Neural crest cell (in vitro differentiated cells): ENCODE data around the gene ACMSD. TPM values are rescaled to one million over a fixed set of nuclear protein-coding genes. Genes with fewer than 3 reads are reported as not detected.

ENCODE experiments used
- DNase-seq: peaks from one replicate; pipeline ENCODE4 v3.0.0; 2021; ENCODE audit warnings: low read depth, mixed read lengths, low spot score
- H3K27ac Mint-ChIP-seq: one replicate; pipeline ENCODE4 v1.8.0; 2021; ENCODE audit warnings: mild to moderate bottlenecking, mixed read lengths; ENCODE audit not compliant: unreplicated experiment
- H3K27me3 Mint-ChIP-seq: 2 replicates; pipeline ENCODE4 v1.8.0; 2021; ENCODE audit warnings: low read depth, mild to moderate bottlenecking, mixed read lengths
- H3K36me3 Mint-ChIP-seq: 2 replicates; pipeline ENCODE4 v1.8.0; 2021; ENCODE audit warnings: low read depth, mild to moderate bottlenecking, mixed read lengths
- H3K4me1 Mint-ChIP-seq: 2 replicates; pipeline ENCODE4 v1.8.0; 2021; ENCODE audit warnings: mixed read lengths
- H3K4me3 Mint-ChIP-seq: one replicate; pipeline ENCODE4 v1.8.0; 2021; ENCODE audit warnings: mild to moderate bottlenecking, mixed read lengths
- H3K9me3 Mint-ChIP-seq: 2 replicates; pipeline ENCODE4 v1.8.0; 2021; ENCODE audit warnings: mixed read lengths
- total RNA-seq: library from RNA; stranded (reverse); gene quantifications from 2 replicates; pipeline ENCODE4 v1.2.1, GENCODE V29; 2021
- TF ChIP-seq, protein P1 (sequence below): fragments of 200-600 bp; sonication (generic); conservative IDR thresholded peaks from 2 replicates; pipeline ENCODE4 v1.5.0; 2021; ENCODE audit warnings: antibody characterized with exemption, mild to moderate bottlenecking

ACMSD gene
- total RNA-seq, 1 donor from 2014 or later = not detected

DNA sequence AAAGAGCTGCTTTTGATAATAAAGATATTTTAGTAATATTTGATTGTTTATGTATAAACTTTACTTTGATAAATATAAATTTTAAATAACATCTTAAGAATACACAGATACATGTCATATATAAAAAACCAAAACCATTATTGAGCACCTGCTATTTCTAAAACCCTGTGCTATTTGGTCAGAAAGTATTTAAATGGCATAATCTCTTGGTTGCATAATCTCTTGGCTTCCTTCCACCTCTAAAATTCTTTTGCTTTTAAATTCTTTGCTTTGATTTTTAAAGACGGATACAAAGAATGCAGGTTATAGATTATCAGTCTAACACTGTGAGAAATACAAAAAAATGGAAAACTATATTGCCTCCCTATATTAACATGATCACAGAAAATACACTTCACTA, 36.9 kb downstream of the ACMSD start:
- Mint-ChIP-seq H3K4me1 (no peaks in the 10 kb centered on the region), H3K27me3 (no peaks in the 10 kb centered on the region), H3K27ac (no peak overlapping the region), H3K9me3 (peaks cover 3% of the 10 kb centered on the region), H3K36me3 (no peaks in the 10 kb centered on the region), H3K4me3 (no peak overlapping the region)
- DNase-seq = no peak
- TF ChIP-seq, protein P1, sequence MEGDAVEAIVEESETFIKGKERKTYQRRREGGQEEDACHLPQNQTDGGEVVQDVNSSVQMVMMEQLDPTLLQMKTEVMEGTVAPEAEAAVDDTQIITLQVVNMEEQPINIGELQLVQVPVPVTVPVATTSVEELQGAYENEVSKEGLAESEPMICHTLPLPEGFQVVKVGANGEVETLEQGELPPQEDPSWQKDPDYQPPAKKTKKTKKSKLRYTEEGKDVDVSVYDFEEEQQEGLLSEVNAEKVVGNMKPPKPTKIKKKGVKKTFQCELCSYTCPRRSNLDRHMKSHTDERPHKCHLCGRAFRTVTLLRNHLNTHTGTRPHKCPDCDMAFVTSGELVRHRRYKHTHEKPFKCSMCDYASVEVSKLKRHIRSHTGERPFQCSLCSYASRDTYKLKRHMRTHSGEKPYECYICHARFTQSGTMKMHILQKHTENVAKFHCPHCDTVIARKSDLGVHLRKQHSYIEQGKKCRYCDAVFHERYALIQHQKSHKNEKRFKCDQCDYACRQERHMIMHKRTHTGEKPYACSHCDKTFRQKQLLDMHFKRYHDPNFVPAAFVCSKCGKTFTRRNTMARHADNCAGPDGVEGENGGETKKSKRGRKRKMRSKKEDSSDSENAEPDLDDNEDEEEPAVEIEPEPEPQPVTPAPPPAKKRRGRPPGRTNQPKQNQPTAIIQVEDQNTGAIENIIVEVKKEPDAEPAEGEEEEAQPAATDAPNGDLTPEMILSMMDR = no peak

DNA sequence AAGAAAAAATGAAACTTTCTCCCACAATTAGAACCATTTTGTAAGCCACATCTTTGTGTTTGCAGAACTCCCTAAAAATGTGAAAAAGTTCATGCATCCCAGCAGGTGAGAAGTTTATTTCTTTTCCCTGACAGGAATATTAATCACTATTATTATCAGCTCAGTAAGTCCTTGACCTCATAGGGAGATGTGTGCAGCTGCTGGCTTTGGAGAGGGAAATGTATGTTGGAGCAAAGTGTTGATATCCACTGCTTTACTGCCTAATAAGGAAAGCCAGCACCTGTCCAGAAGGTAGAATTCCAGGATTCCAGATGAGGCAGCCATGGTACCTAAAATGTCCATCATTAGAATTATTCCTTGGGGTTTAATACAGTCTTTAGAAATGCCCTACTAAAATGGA, 44.4 kb downstream of the ACMSD start:
- Mint-ChIP-seq H3K4me3 (no peak overlapping the region), H3K27ac (no peak overlapping the region), H3K36me3 (no peaks in the 10 kb centered on the region), H3K4me1 (no peaks in the 10 kb centered on the region), H3K9me3 (no peaks in the 10 kb centered on the region), H3K27me3 (no peaks in the 10 kb centered on the region)
- no peak for DNase-seq
- TF ChIP-seq, protein P1 = no peak

DNA sequence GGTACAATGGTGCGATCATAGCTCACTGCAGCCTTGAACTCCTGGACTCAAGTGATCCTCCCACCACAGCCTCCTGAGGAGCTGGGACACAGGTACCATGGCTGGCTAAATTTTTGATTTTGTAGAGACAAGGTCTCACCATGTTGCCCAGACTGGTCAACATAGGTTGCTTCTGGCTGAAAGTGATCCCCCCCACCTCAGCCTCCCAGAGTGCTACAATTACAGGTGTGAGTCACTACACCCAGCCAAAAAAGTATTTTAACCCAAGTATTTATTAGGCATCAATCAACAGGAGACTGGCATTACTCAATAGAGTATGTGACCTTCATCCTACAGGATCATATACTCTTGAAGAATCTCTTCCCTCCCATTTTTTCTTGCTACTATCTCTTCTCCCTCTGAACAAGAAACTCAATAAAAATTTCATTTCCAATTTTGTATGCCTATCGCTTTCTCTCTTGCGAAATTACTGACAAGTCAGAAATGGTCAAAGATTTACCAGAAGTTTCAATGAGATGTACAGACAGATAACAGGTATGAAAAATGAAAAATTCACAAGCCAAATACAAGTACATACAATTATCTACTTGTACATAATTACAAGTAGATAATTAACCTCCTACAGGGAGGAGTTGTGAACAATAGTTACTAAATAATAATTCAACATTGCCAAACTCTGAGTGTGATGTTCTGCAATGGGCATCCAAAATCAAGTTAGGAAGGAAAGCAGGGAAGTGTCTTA, 45.3 kb downstream of the ACMSD start:
- no peaks in the 10 kb centered on the region for H3K4me1 Mint-ChIP-seq
- no peaks in the 10 kb centered on the region for H3K9me3 Mint-ChIP-seq
- DNase-seq = no peak
- no peak overlapping the region for H3K27ac Mint-ChIP-seq
- H3K4me3 Mint-ChIP-seq = no peak overlapping the region
- no peaks in the 10 kb centered on the region for H3K36me3 Mint-ChIP-seq
- TF ChIP-seq, protein P1 = no peak
- no peaks in the 10 kb centered on the region for H3K27me3 Mint-ChIP-seq

DNA sequence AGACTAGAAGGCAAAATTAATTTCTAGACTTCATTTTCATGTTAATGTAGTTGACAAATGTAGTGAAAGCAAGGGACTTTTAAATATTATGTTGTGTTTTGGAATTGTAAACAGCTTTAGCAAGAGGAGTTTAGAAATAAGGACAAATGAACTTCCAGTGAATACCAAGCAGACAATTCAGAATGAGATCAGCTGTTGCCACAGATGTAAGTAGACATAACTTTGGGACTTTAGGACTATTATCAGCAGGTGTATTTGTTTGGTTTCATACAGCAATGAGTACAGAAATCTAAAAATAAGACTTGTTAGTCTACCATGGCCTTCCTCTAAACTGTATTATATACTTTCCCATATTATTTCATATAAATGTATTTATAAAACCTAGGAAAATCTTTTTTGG, 46.0 kb downstream of the ACMSD start:
- H3K27me3 Mint-ChIP-seq = no peaks in the 10 kb centered on the region

DNA sequence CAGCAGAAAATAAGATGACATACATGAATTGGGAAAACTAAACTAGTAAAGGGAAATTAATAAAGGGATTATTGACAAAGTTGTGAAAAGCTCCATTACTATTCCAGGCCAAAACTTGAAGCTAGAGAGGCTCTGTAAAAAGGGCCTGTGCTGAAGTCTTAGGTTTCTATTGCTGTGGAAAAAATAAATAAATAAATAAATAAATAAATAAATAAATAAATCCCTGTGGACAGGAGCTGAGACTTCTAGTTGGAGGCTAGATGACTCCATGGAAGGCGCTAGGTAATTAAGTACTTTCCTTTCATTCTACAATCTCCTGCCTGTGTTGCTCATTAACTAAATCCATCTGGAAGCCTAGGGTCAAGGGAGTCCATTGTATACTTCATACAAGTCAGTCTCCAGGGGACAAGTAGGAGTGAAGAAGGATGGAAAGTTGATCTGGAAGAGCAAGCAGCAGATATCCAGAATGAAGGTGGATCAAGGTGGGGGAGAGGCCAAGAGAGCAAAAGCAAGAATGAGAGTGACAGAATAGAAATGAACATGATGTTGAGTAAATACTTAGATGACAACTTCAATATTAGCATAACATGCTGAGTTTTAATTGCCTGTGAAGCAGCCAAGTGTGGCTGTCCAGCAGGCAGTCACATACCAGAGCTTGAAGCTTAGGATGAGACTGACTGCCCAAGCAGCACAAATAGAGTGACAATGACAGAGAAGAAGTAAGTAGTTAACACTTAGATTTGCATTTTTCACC, 54.0 kb downstream of the ACMSD start:
- TF ChIP-seq, protein P1 = no peak
- H3K4me1 Mint-ChIP-seq = no peaks in the 10 kb centered on the region
- no peak overlapping the region for H3K4me3 Mint-ChIP-seq
- DNase-seq = no peak
- no peaks in the 10 kb centered on the region for H3K27me3 Mint-ChIP-seq
- no peak overlapping the region for H3K27ac Mint-ChIP-seq
- no peaks in the 10 kb centered on the region for H3K36me3 Mint-ChIP-seq
- no peaks in the 10 kb centered on the region for H3K9me3 Mint-ChIP-seq

More for the DNA sequence above, 46.0 kb downstream of the ACMSD start:
- TF ChIP-seq, protein P1 = no peak
- no peak for DNase-seq
- Mint-ChIP-seq H3K27ac (no peak overlapping the region), H3K4me3 (no peak overlapping the region), H3K36me3 (no peaks in the 10 kb centered on the region), H3K9me3 (no peaks in the 10 kb centered on the region), H3K4me1 (no peaks in the 10 kb centered on the region)
